ENCODE measurements around the gene TMCC1.
"Not testable (repeated sequence)": the region's sequence is repeated elsewhere in the genome, so short reads cannot be mapped to it uniquely, and the experiment has no call there.

TMCC1 gene

DNA sequence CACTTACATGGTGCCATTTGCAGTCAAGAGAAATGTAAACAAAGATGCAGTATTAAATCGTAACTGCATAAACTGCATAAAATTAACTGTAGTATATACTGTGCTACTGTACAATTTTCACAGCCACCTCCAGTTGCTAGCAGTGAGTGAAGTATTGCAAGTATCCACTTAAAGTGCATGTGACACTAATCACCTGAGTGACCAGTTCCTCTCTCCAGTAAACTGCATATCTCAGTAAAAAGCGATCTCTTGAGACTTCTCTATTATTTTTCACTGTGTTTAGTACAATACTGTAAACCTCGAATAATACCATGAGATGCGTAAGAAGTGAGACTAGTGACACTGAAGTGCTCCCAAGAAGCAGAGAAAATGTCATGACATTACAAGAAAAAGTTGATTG, 175.3 kb downstream of the TMCC1 start:
- DNase-seq = no peak

DNA sequence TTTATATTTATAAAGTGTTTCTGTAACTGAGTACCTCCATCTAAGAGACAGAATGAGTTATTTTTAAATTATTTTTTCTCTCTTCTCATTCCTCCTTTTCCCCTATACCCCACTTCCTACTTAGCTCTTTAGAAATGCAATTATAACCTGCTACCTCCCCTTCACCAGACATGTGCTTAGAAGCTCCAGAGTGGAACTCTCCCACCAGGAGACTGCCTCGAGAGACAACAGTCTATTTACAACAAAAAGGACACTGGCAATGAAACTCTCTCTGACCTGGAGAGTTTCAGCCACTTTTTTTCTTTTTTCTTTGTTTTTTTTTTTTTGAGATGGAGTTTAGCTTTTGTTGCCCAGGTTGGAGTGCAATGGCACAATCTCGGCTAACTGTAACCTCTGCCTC, 177.7 kb downstream of the TMCC1 start:
- no peak for DNase-seq

DNA sequence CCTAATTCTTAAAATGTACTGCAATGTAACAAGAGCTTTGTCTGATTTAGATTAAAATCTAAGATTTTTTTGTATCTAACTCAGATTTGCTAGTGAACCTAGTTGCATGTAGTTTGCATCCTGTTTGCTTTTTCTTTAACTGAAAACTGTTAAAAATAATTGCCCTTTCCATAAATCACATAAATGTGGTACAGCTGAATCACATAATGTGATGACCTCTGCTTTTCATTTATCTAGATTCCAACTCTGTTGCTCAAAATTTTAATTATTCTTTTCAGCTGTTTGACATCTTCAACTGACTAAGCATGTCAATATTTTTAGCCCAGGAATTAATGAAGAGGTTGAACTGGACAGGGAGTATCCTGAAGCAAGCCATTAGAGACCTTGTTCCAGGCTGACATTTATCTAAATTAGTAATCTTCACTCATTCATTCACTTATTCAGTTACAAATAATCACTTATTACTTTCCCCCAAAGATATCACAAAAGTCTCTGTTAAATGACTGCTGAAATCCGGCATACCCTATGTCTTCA, 185.1 kb downstream of the TMCC1 start:
- no peak for DNase-seq

DNA sequence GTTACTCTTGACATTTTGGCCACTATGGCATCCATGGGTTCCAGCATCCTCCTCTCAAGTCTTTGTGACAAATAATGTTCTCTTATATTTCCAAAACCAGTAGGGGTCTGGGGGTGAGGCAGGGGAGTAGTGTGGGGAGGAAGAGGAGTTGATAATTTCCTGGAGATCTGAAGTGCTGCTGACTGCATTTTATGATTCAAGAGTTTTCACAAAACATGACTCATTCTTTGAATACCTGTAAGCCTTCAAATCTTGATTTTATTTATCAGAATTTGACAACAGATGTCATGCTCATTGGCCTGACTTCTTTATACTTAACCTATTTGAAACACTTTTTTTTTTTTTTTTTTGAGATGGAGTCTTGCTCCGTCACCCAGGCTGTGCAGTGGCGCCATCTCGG, 188.2 kb downstream of the TMCC1 start:
- DNase-seq = no peak

DNA sequence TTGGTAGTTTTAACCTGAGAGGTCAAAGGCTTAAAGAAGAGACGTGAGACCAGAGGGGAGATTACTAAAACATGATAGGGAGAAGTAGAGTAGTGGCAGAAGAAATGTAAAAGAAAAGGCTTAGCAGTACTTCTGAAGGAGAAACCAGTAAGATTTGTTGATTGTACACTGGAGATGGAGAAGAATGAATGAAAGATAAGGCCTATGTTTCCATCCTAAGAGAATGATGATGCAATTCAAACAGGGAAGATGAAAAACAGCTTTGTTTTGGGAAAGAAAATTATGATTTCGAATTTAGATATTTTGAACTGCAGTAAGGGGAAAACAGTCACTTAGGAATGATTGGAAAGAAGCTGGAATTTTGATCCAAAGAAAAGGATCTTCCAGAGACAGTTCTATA, 189.6 kb downstream of the TMCC1 start:
- DNase-seq = no peak

DNA sequence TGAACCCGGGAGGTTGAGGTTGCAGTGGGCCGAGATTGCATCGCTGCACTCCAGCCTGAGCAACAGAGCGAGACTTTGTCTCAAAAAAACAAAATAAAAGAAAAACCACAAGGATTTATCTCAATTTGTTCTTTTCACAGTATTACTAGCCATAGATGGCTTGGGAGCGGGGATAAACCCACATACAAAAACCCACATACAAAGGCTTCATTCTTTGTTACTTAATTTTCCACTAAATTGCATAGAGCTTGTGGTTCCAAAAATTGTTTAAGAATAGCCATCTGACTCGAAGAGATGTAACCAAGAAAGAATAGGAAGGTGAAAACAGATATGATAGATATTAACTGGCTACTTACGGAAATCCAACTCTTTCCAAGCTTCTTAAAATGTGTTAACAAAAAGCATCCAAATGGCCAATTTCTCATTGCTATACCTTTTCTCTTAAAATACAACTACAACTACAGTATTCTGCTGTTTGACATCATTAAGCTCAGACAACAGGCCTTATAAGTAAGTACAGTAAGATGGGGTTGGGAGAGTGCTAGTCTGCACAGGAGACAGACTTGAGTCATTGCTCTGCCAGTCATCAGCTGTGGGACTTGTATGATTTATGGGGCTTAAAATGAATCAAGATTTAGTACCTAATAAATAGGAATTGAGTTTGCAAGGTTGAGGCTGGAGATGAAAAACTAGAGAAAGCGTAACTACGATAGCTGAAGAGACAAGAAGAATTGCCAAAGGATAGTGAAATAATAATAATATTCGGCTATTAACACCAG, 190.4 kb downstream of the TMCC1 start:
- DNase-seq = no peak

DNA sequence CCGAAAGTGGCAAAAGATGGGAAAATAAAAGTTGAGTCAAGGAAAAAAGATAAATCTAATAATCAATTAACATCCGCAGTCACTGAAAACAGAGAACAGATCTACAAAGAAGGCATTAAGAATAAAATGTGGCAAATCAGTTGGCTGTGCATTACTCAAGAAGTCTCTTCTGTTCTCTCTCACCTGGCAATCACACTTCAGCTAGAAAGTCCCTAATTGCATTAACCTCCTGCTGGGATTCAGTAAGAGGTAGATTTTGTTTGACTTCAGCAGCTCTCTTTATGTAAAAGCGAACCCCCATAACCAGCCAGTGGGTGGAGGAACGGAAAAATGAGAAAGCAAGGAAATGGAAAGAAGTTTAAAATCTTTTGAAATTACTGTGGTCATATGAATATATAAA, 192.3 kb downstream of the TMCC1 start:
- DNase-seq = no peak

DNA sequence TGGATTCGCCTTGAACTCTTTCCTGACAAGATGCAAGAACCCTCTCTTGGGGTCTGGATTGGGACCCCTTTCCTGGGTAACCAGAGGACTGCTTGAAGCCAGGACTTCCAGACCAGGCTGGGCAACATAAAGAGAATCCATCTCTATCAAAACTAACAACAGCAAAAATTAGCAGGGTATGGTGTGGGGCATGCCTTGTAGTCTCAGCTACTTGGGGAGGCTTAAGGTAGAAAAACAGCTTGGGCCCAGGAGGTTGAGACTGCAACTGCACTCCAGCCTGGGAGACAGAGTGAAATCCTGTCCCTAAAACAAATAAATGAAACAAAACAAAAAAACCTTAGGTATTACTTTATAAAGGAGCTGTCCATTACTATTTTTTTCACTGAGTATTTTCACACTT, 193.9 kb downstream of the TMCC1 start:
- no peak for DNase-seq

DNA sequence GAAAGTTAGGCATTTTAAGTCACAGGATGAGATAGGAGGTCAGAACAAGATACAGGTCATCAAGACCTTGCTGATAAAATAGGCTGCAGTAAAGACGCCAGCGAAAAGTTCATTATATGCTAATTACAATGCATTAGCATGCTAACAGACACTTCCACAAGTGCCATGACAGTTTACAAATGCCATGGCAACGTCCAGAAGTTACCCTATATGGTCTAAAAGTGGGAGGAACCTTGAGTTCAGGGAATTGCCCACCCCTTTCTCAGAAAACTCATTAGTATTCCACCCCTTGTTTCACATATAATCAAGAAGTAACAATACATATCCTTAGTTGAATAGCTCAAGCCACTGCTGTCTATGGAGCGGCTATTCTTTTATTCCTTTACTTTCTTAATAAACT, 194.3 kb downstream of the TMCC1 start:
- DNase-seq = no peak

DNA sequence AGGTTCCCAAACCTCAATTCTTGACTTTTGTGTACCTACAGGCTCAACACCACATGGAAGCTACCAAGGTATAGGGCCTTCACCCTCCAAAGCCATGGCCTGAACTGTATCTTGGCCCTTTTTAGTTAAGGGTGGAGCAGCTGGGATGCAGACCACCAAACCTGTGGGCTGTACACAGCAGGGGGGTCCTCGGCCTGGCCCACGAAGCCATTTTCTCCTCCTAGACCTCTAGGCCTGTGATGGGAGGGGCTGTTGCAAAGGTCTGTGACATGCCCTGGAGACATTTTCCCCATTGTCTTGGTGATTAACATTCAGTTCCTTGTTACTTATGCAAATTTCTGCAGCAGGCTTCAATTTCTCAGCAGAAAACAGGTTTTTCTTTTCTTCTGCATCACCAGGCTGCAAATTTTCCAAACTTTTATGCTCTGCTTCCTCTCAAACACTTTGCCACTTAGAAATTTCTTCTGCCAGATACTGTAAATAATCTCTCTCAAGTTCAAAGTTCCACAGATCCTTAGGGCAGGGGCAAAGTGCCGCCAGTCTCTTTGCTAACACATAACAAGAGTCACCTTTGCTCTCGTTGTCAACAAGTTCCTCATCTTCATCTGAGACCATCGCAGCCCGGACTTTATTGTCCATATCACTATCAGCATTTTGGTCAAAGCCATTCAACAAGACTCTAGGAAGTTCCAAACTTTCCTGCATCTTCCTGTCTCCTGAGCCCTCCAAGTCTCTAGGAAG, 196.1 kb downstream of the TMCC1 start:
- no peak for DNase-seq

DNA sequence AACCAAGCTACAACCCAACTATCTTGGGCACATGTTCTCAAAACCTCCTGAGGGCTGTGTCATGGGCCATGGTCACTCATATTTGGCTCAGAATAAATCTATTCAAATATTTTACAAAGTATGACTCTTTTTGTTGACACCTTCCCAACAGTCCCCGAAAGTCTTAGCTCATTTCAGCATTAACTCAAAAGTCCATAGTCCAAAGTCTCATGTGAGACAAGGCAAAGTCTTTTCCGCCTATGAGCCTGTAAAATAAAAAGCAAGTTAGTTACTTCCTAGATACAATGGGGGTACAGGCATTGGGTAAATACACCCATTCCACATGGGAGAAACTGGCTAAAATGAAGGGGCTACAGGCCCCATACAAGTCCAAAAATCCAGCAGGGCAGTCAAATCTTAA, 197.1 kb downstream of the TMCC1 start:
- not testable (repeated sequence) for DNase-seq

DNA sequence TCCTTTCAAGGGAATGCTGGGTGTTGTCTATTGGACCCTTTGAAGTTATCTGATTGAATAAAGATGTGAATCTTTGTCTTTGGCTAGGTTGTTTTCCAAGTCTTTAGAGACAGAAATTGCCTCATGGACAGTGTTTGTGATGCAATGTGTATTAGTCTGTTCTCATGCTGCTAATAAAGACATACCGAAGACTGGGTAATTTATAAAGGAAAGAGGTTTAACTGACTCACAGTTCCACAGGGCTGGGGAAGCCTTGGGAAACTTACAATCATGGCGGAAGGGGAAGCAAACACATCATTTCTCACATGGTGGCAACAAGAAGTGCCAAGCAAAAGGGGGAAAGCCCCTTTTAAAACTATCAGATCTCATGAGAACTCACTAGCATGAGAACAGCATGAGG, 198.3 kb downstream of the TMCC1 start:
- no peak for DNase-seq

DNA sequence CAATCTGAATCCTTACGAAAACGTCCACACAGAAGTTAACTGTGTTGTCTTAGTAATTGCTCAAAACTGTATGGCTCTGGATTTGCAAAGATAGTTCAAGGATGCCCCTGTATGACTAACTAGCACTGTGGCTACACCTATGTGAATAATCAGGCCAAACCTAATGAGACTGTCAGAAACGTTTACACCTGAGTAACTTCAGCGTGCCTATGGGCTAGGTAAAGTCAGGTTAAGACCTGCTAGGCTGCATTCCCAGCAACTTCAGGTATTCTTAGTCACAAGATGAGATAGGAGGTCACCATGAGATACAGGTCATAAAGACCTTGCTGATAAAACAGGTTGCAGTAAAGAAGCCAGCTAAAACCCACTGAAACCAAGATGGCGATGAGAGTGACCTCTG, 199.3 kb downstream of the TMCC1 start:
- DNase-seq = no peak

DNA sequence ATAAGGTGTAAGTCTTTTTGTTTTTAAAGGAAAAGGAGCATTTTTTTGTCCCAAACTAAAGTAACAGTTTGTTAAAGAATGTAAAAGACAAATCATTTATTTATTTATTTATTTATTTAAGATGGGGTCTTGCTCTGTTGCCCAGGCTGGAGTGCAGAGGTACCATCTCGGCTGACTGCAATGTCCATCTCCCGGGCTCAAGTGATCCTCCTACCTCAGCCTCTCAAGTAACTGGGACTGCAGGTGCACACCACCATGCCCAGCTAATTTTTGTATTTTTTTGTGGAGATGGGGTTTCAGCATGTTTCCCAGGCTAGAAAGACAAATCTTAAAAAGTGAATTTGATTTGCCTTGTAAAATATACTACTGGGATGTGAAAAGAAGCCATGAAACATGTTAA, 200.8 kb downstream of the TMCC1 start:
- no peak for DNase-seq

DNA sequence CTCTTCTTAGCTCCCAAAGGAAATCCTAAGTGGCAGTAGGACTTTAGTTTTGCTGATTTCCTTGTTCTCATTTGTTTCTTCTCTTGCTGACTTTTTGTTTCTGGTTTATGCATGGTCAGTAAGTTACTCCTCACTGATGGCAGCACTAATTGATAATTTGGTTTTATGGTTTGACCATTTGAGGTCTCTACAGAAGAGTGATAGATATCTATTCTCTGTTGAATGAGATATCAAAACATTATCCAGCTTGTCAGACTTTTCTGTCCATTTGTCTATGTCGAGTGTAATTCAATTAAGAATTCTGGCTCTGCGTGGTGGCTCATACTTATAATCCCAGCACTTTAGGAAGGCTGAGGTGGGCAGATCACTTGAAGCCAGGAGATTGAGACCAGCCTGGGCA, 202.5 kb downstream of the TMCC1 start:
- DNase-seq = no peak

DNA sequence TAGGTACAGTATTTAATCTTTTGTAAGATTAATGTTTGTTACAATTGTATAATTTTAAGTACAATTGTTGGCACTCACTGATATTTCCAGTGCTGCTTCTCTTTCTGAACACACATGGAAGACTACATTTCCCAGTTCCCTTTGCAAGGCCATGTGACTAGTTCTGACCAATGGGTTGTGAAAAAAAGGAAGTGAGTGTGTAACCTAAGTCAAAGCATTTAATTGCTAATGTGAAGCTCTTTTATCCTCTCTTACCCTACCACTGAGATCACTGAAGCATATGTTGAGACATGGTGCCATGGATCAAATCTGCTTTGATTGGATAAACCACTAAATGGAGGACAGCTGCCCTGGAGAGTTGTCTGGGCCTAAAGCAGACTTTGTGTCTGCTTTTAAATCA, 203.1 kb downstream of the TMCC1 start:
- peak; percentile 2 to 69 (median 32) for DNase-seq

DNA sequence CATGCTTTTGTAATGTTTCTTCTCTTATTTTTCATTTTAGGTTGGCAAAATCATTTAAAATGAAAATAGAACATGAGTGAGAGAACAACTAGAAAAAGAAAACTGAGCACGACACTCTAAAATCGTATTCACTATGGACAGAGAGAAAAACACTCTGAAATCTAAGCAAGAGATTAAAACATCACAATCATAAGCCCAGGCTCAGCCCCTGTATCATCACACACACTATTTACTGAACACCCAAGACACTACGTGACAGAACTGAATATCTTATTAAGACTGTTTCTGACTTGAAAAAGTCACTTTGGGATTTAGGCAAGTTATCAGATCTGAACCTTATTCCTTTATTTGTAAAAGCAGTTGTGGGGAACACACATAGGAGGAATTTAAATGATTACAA, 204.5 kb downstream of the TMCC1 start:
- no peak for DNase-seq

DNA sequence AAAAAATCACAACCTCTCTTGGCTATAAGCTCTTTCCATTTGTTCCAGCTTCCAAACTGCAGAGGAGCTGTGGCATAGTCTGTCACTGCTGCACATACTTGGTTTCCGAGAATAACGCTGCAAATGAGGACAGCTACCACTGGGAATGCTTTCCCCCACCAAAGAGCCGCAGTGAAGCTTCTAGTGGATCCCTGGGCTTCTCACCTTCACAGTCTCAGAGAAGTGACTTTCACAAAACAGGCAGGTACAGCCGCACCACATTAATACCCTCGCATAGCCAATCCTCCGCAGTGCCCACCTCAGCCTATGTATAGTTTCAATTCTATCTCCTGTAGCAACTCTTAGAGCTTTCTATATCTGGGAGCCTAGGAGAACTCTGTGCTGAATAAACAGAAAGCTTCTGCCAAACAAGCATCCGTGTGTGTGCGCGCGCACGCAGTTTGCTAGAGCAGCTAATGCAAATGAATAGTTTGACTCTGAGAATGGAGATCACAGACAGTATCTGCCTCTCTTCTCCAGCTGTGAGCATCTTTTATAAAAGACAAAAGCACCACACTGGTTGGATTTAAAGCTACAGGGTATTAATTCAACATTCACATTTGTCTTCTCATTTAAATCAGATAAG, 205.1 kb downstream of the TMCC1 start:
- DNase-seq = no peak

DNA sequence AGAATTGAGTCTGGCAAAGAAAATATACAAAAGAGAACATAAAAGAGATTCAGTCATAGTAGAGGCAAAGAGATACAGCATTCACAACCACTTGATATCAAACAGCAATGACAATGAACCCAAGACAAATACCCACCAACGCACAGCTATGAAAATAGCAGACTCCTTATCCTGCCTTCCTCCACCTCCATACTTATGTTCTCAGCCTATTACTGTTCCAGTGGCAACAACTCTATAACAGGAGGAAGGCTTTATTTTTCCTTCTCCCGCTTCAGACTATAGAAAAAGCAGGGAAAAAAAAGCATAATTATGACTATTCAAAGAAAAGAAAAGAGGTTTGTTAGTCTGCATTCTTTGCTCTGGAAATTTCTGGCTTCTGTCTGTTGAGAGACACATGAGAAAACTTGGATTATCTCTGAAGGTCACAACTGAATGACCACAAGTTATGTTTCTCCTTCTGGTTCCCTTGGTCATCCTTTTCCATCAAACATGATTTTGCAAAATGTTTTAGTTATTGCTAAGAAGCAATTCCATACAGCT, 205.9 kb downstream of the TMCC1 start:
- no peak for DNase-seq

DNA sequence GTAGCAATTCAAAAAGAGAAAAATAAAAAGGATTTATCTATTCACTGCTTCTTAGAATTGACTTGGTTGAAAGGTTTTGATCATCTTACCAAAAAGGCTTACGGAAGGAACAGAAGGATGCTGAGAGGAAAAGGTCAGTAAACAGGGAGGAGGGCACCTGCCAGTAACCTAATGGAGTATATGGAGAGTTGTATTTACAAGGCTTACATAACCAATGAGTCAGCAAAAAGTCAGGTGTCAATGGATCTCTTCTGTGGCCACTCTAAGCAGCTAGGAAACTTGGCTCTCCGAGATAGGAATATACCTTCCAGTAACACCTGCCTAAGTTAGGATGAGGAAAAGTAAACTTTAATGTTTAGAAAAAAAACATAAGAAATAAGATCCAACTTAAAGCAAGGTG, 206.6 kb downstream of the TMCC1 start:
- DNase-seq = no peak

DNA sequence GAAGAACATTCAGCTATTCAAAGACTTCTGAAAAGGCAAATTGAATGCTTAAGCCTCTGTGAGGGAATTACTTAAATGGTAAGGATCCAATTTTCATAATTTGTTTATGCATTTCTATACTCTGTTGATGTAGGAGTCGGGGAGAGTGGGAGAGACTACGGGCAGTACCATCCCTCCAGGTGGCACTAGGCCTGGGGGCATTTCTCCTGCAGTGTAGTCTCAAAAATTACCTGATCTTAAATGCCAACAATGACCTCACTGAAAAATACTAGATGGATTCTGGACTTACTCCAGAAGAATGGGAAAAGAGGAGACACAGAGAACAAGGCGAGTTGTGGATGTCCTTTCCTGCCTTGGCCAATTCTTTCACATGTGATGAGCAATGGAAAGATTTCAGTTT, 209.2 kb downstream of the TMCC1 start:
- no peak for DNase-seq

DNA sequence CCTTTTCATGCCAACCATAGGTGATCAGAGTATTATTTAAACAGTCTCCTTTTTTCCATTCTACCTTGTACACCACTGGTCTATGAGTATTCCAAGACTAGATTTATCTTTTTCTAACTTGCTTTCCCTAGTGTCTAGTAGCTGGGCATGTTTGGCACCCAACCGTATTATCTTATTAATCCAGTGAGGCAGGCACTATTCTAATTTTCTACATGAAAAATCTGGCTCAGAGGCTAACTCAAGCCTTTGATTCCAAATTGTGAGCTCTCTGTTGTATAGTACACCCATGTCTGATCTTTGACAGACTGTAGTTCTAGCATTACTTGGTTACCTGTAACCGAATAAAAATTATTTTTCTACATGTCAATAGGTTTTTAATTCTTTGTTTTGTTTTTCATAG, 210.3 kb downstream of the TMCC1 start:
- no peak for DNase-seq

DNA sequence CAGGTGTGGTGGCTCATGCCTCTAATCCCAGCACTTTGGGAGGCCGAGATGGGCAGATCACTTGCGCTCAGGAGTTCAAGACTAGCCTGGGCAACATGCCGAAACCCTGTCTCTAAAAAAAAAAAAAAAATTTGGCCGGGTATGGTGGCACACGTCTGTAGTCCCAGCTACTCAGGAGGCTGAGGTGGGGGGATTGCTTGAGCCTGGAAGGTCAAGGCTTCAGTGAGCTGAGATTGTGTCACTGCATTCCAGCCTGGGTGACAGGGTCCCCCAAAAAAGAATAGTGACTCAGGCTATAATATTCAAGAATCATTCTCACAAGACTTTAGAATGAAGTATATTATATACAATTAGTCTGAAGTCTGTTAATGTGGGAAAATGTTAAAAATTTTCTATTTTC, 216.5 kb downstream of the TMCC1 start:
- DNase-seq = no peak

DNA sequence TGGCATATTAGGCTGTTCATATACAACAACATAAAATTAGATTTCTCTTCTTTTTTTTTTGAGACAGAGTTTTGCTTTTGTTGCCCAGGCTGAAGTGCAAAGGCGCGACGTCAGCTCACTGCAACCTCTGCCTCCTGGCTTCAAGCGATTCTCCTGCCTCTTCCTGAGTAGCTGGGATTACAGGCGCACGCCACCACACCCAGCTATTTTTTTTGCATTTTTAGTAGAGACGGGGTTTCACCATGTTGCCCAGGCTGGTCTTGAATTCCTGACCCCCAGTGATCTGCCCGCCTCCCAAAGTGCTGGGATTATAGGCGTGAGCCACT, 218.8 kb downstream of the TMCC1 start:
- not testable (repeated sequence) for DNase-seq
